Muscle layer of duodenum (tissue), 2 donors: ENCODE measurements around the gene TNFRSF12A.

Source experiments
- H3K27ac ChIP-seq: one replicate; pipeline ENCODE4 v1.7.0; 2013; ENCODE audit warnings: mild to moderate bottlenecking, low read length
- H3K27me3 ChIP-seq: one replicate; pipeline ENCODE4 v1.7.0; 2013; ENCODE audit warnings: low read depth, mild to moderate bottlenecking, control low read depth, low read length
- H3K36me3 ChIP-seq, 2 donors: one replicate each; pipeline ENCODE4 v1.7.0; 2013; ENCODE audit warnings: low read length in 2 of 2, control low read depth in 1 of 2, mild to moderate bottlenecking in 1 of 2; ENCODE audit not compliant: insufficient read depth in 2 of 2, control insufficient read depth in 1 of 2
- H3K4me1 ChIP-seq, 2 donors: one replicate each; pipeline ENCODE4 v1.7.0; 2013; ENCODE audit warnings: low read length in 2 of 2, mild to moderate bottlenecking in 2 of 2, control low read depth in 1 of 2, moderate library complexity in 1 of 2; ENCODE audit not compliant: insufficient read depth in 2 of 2, control insufficient read depth in 1 of 2
- H3K4me3 ChIP-seq, 2 donors: one replicate each; pipeline ENCODE4 v1.7.0; 2013; ENCODE audit warnings: low read length in 2 of 2, low read depth in 1 of 2, mild to moderate bottlenecking in 1 of 2
- H3K9me3 ChIP-seq, 2 donors: one replicate each; pipeline ENCODE4 v1.7.0; 2013; ENCODE audit warnings: low read length in 2 of 2, control low read depth in 1 of 2, mild to moderate bottlenecking in 1 of 2; ENCODE audit not compliant: control insufficient read depth in 1 of 2
- donor health status: healthy.

TNFRSF12A gene

GRCh38 chr16:3023415-3023668 is 3.2 kb downstream of the TNFRSF12A start:
- H3K27me3 ChIP-seq, result peaks cover 1% of the 10 kb centered on the region
- H3K4me1 ChIP-seq, result peaks cover 15 to 31% of the 10 kb centered on the region in 2 donors
- H3K4me3 ChIP-seq, result peak overlapping the region; percentile 69 to 81
- H3K27ac ChIP-seq, result peak overlapping the region; percentile 95
- H3K36me3 ChIP-seq, result peaks cover 15 to 38% of the 10 kb centered on the region in 2 donors
- H3K9me3 ChIP-seq, result no peaks in the 10 kb centered on the region

- Histone ChIP-seq H3K4me1 (peaks cover 15 to 36% of the 10 kb centered on the region in 2 donors), H3K9me3 (no peaks in the 10 kb centered on the region), H3K36me3 (peaks cover 15 to 38% of the 10 kb centered on the region in 2 donors), H3K27ac (peak within 1 kb of the TSS; percentile 95), H3K27me3 (peaks cover 2% of the 10 kb centered on the region), H3K4me3 (peak within 1 kb of the TSS; percentile 69 to 81)
Observed at GRCh38 chr16:3023669-3024478, 3.7 kb downstream of the TNFRSF12A start, which contains the start of the genes HCFC1R1 and THOC6. TSS of gene HCFC1R1 (minus strand) at chr16:3023942. CDS start at chr16:3023941, 1 bp downstream. TSS of gene THOC6 (plus strand) at chr16:3024035. CDS start at chr16:3024327, 292 bp downstream.

GRCh38 chr16:3025032-3026002 is 5.1 kb downstream of the TNFRSF12A start:
- Histone ChIP-seq H3K4me3 (no peak overlapping the region), H3K9me3 (no peaks in the 10 kb centered on the region), H3K27ac (no peak overlapping the region), H3K4me1 (peaks cover 15 to 39% of the 10 kb centered on the region in 2 donors), H3K27me3 (peaks cover 15% of the 10 kb centered on the region), H3K36me3 (peaks cover 15 to 36% of the 10 kb centered on the region in 2 donors)

- H3K9me3 ChIP-seq, result no peaks in the 10 kb centered on the region
- H3K27ac ChIP-seq, result no peak overlapping the region
- peaks cover 15 to 39% of the 10 kb centered on the region in 2 donors for H3K4me1 ChIP-seq
- no peak overlapping the region for H3K4me3 ChIP-seq
- peaks cover 21% of the 10 kb centered on the region for H3K27me3 ChIP-seq
- H3K36me3 ChIP-seq, result peaks cover 15 to 31% of the 10 kb centered on the region in 2 donors
Observed at GRCh38 chr16:3026003-3026378, 5.8 kb downstream of the TNFRSF12A start.

- peaks cover 12 to 23% of the 10 kb centered on the region in 2 donors for H3K36me3 ChIP-seq
Observed at GRCh38 chr16:3026609-3027488, 6.7 kb downstream of the TNFRSF12A start.

GRCh38 chr16:3027489-3027795 is 7.3 kb downstream of the TNFRSF12A start:
- Histone ChIP-seq H3K27ac (no peak overlapping the region), H3K4me3 (no peak overlapping the region), H3K27me3 (peaks cover 21% of the 10 kb centered on the region), H3K4me1 (peaks cover 9 to 29% of the 10 kb centered on the region in 2 donors), H3K36me3 (peaks cover 12 to 19% of the 10 kb centered on the region in 2 donors), H3K9me3 (no peaks in the 10 kb centered on the region)

More at GRCh38 chr16:3026609-3027488, 6.7 kb downstream of the TNFRSF12A start:
- H3K4me3 ChIP-seq, result no peak overlapping the region
- H3K27me3 ChIP-seq, result peaks cover 21% of the 10 kb centered on the region
- no peaks in the 10 kb centered on the region for H3K9me3 ChIP-seq
- no peak overlapping the region for H3K27ac ChIP-seq
- peaks cover 15 to 34% of the 10 kb centered on the region in 2 donors for H3K4me1 ChIP-seq

- H3K4me1 ChIP-seq, result peaks cover 2 to 22% of the 10 kb centered on the region in 2 donors
- H3K9me3 ChIP-seq, result no peaks in the 10 kb centered on the region
- no peak overlapping the region for H3K4me3 ChIP-seq
Observed at GRCh38 chr16:3027983-3028715, 8.0 kb downstream of the TNFRSF12A start.

GRCh38 chr16:3028716-3029319 is 8.7 kb downstream of the TNFRSF12A start:
- Histone ChIP-seq H3K27me3 (peaks cover 21% of the 10 kb centered on the region), H3K4me3 (no peak overlapping the region), H3K4me1 (peaks cover 0 to 16% of the 10 kb centered on the region in 2 donors)

More at GRCh38 chr16:3027983-3028715, 8.0 kb downstream of the TNFRSF12A start:
- Histone ChIP-seq H3K36me3 (peaks cover 12 to 14% of the 10 kb centered on the region in 2 donors), H3K27me3 (peaks cover 21% of the 10 kb centered on the region), H3K27ac (no peak overlapping the region)

GRCh38 chr16:3029491-3030221 is 9.5 kb downstream of the TNFRSF12A start:
- peak overlapping the region in 1 of 2 donors; percentile 38 for H3K4me3 ChIP-seq
- H3K27me3 ChIP-seq, result peaks cover 21% of the 10 kb centered on the region
- no peaks in the 10 kb centered on the region for H3K9me3 ChIP-seq
- peaks cover 0 to 16% of the 10 kb centered on the region in 2 donors for H3K4me1 ChIP-seq
- no peak overlapping the region for H3K27ac ChIP-seq
- H3K36me3 ChIP-seq, result peaks cover 12 to 14% of the 10 kb centered on the region in 2 donors

More at GRCh38 chr16:3028716-3029319, 8.7 kb downstream of the TNFRSF12A start:
- Histone ChIP-seq H3K9me3 (no peaks in the 10 kb centered on the region), H3K27ac (no peak overlapping the region), H3K36me3 (peaks cover 12 to 14% of the 10 kb centered on the region in 2 donors)
